Lower leg skin (tissue), 4 donors: ENCODE data around the gene ABCC8. TPM values are rescaled to one million over a fixed set of nuclear protein-coding genes. Genes with fewer than 3 reads are reported as not detected.
"Not testable (repeated sequence)": the region's sequence is repeated elsewhere in the genome, so short reads cannot be mapped to it uniquely, and the experiment has no call there.

Experiments
- DNase-seq, 2 donors: peaks; one replicate each; pipeline ENCODE4 v3.0.0-alpha.2; 2019; ENCODE audit warnings: low spot score in 2 of 2
- H3K4me3 ChIP-seq: fragments of 200-600 bp; sonication (generic); 2 replicates; pipeline ENCODE4 v1.5.1; 2017; ENCODE audit warnings: mild to moderate bottlenecking, low read depth; ENCODE audit not compliant: poor library complexity, severe bottlenecking
- CTCF ChIP-seq, 3 donors: fragments of 450-650 bp; IDR thresholded peaks; one replicate each; pipeline ENCODE4 v1.5.1; 2016; ENCODE audit warnings: antibody characterized with exemption in 3 of 3, mild to moderate bottlenecking in 3 of 3, moderate library complexity in 2 of 3
- POLR2A ChIP-seq, 2 donors: fragments of 450-650 bp; IDR thresholded peaks; one replicate each; pipeline ENCODE4 v1.6.1; 2016 to 2017; ENCODE audit warnings: antibody characterized with exemption in 2 of 2, mild to moderate bottlenecking in 1 of 2, moderate library complexity in 1 of 2
- WGBS, 2 donors: methylation state at CpG; one replicate each; pipeline ENCODE4 v1.1.5; 2018; 5-methylcytosine and 5-hydroxymethylcytosine counted together
- intact Hi-C: fragments of 100-400 bp; cut with DNase I; formaldehyde crosslinking; loops from one replicate; pipeline ENCODE4 v1.15.0; 2023; ENCODE audit warnings: low total_unique reads
- total RNA-seq, 4 donors: library from RNA; depleted of rRNA; stranded (reverse); fragments of >200 nt; gene quantifications; one replicate each; pipeline ENCODE4 v1.1.0, GENCODE V29; 2016

The ABCC8 gene
- total RNA-seq, 4 donors from 2014 or later, result 0.11 to 0.34 (median 0.26) TPM; not detected in 1

GRCh38 chr11:17431139-17431538, 45.5 kb downstream of the ABCC8 start:
- 48 to 62% methylated on average over 8 of the region's 8 CpGs for WGBS, 2 donors
- TF ChIP-seq POLR2A (IDR thresholded peaks at IDR 0.05) (no peak), CTCF (IDR thresholded peaks at IDR 0.05) (no peak)
- no peak for DNase-seq
- intact Hi-C loops, result no loop called here
- H3K4me3 ChIP-seq, result no peak overlapping the region

- DNase-seq, result no peak
- WGBS, 2 donors, result 92 to 93% methylated on average over 13 of the region's 13 CpGs
- intact Hi-C loops, result no loop called here
- no peak for TF ChIP-seq POLR2A (IDR thresholded peaks at IDR 0.05)
- TF ChIP-seq CTCF (IDR thresholded peaks at IDR 0.05), result no peak
- H3K4me3 ChIP-seq, result no peak overlapping the region
These were observed 46.0 kb downstream of the ABCC8 start for GRCh38 chr11:17430616-17431015.

- DNase-seq, result no peak
- no peak overlapping the region for H3K4me3 ChIP-seq
- TF ChIP-seq POLR2A (IDR thresholded peaks at IDR 0.05), result no peak
- no peak for TF ChIP-seq CTCF (IDR thresholded peaks at IDR 0.05)
- intact Hi-C loops, result no loop called here
- WGBS, 2 donors, result 83 to 84% methylated on average over 3 of the region's 3 CpGs
These were observed 47.7 kb downstream of the ABCC8 start for GRCh38 chr11:17428925-17429324.

GRCh38 chr11:17428261-17428660, 48.4 kb downstream of the ABCC8 start:
- no peak for DNase-seq
- H3K4me3 ChIP-seq, result no peak overlapping the region
- TF ChIP-seq CTCF (IDR thresholded peaks at IDR 0.05) (no peak), POLR2A (IDR thresholded peaks at IDR 0.05) (no peak)
- WGBS, 2 donors, result 94 to 98% methylated on average over 10 to 11 of the region's 11 CpGs
- intact Hi-C loops, result no loop called here

GRCh38 chr11:17426233-17426632, 50.4 kb downstream of the ABCC8 start:
- DNase-seq, intact Hi-C loops, H3K4me3 ChIP-seq: not testable (repeated sequence)
- 55 to 58% methylated on average over 5 of the region's 5 CpGs for WGBS, 2 donors

- no peak for DNase-seq
- H3K4me3 ChIP-seq, result no peak overlapping the region
- intact Hi-C loops, result no loop called here
- 77 to 81% methylated on average over 11 of the region's 11 CpGs for WGBS, 2 donors
- TF ChIP-seq CTCF (IDR thresholded peaks at IDR 0.05) (no peak), POLR2A (IDR thresholded peaks at IDR 0.05) (no peak)
These were observed 52.9 kb downstream of the ABCC8 start for GRCh38 chr11:17423533-17424310.
